BE2C (cell line): ENCODE measurements around the gene OLFM2.

Experiments used
- DNase-seq: peaks from one replicate; pipeline ENCODE4 v3.0.0-alpha.2; 2020
- H3K27me3 ChIP-seq: fragments of 250-450 bp; sonication (Bioruptor Pico); 2 replicates; pipeline ENCODE4 v1.5.1; 2020; ENCODE audit warnings: mild to moderate bottlenecking
- H3K36me3 ChIP-seq: fragments of 250-450 bp; sonication (Bioruptor Pico); 2 replicates; pipeline ENCODE4 v1.5.1; 2020; ENCODE audit warnings: mild to moderate bottlenecking
- H3K4me1 ChIP-seq: fragments of 250-450 bp; sonication (Bioruptor Pico); 2 replicates; pipeline ENCODE4 v1.5.1; 2020
- H3K4me3 ChIP-seq: 2 replicates; pipeline ENCODE4 v1.5.1; 2011; ENCODE audit warnings: low read depth, low read length
- H3K9me3 ChIP-seq: fragments of 250-450 bp; sonication (Bioruptor Pico); 2 replicates; pipeline ENCODE4 v1.5.1; 2020
- TF ChIP-seq, protein P1 (sequence below): IDR thresholded peaks from 2 replicates; pipeline ENCODE4 v1.5.1; 2012; ENCODE audit warnings: mild to moderate bottlenecking, low read depth, low read length

Gene OLFM2

DNA sequence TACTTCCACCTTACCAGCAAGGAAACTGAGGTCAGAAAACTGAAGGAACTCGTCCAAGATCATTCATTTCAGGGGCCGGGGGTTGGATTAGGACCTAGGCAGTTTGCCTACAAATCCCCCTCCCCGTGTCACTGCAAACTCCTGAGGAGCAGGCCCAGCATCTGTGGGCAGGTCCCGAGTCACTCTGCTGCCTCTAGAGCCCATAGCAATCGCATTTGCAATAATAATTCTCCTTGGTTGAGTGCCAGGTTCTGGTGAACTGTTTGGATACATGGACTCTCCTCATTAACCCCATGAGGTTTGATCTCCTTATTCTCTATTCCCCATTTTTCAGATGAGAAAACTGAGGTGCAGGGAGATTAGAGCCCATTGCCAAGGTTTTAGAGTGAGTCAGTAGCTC lies 100.3 kb downstream of the OLFM2 start:
- no peaks in the 10 kb centered on the region for H3K9me3 ChIP-seq
- no peak for DNase-seq
- H3K4me3 ChIP-seq: peak overlapping the region; percentile 92
- TF ChIP-seq, protein P1, sequence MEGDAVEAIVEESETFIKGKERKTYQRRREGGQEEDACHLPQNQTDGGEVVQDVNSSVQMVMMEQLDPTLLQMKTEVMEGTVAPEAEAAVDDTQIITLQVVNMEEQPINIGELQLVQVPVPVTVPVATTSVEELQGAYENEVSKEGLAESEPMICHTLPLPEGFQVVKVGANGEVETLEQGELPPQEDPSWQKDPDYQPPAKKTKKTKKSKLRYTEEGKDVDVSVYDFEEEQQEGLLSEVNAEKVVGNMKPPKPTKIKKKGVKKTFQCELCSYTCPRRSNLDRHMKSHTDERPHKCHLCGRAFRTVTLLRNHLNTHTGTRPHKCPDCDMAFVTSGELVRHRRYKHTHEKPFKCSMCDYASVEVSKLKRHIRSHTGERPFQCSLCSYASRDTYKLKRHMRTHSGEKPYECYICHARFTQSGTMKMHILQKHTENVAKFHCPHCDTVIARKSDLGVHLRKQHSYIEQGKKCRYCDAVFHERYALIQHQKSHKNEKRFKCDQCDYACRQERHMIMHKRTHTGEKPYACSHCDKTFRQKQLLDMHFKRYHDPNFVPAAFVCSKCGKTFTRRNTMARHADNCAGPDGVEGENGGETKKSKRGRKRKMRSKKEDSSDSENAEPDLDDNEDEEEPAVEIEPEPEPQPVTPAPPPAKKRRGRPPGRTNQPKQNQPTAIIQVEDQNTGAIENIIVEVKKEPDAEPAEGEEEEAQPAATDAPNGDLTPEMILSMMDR: no peak
- no peaks in the 10 kb centered on the region for H3K27me3 ChIP-seq
- H3K36me3 ChIP-seq: peaks cover 24% of the 10 kb centered on the region
- no peaks in the 10 kb centered on the region for H3K4me1 ChIP-seq

DNA sequence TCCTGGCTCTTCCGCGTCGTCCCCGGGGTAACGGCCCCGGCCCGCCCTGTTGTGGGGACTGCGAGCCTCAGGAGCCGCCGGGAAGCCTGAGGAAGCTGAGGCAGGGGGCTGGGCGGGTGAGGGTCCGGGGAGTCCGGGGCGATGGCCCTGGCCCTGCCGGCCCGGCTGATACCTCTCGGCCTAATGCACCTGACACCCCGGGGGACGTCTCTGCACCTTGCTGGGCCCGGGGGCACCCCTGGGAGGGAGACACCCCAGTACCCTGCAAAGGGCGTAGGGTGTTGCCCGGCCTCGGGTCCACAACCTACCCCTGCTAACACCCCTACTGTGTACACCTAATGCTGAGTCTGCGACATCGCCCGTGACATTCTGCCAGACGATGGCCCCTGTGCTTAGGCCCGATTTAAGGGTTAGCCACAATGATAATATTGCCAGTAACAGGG lies 100.8 kb downstream of the OLFM2 start:
- no peaks in the 10 kb centered on the region for H3K4me1 ChIP-seq
- TF ChIP-seq, protein P1: no peak
- H3K4me3 ChIP-seq: peak overlapping the region; percentile 92
- peaks cover 19% of the 10 kb centered on the region for H3K36me3 ChIP-seq
- no peaks in the 10 kb centered on the region for H3K9me3 ChIP-seq
- H3K27me3 ChIP-seq: no peaks in the 10 kb centered on the region
- no peak for DNase-seq

DNA sequence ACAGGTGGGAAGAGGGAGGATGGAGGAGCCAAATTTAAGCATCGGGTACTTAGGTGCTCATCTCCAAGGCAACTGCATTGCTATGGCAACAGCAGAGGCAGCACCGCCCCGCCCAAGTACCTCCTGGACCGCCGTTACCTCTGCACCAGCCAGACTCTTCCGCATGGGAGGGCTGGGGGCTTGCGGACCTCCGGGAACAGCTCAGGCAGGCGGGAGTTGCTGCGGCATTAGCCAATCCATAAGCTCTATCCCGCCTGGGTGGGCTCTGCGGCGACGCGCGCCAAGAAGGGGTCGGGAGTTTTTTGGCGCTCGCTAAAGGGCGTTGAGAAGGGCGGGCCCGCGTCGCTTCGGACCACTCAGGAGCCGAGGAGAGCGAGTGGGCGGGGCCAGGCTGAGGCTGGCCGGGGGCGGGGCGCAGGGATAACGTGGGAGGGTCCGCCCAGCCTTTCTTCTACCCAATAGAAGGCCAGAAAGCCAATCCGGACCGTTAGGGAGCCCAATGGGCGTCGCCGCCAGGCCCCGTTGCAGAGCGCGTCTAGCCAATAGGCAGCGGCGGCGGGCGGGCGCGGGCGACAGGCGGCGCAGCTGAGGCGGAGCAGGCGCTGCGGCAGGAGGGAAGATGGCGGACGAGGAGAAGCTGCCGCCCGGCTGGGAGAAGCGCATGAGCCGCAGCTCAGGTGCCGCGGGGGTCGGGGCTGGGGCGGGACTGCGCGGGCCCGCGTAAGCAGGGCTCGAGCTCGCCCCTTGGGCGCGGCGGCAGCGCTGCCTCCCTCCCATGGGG lies 101.4 kb downstream of the OLFM2 start, which contains the start of gene PIN1:
PIN1 (plus strand) TSS at position 593 of the 781 bp plus-strand sequence; CDS start at position 620, 27 bp downstream.
- H3K4me3 ChIP-seq: peak within 1 kb of the TSS; percentile 92
- H3K36me3 ChIP-seq: peaks cover 14% of the 10 kb centered on the region
- no peaks in the 10 kb centered on the region for H3K27me3 ChIP-seq
- H3K9me3 ChIP-seq: no peaks in the 10 kb centered on the region
- no peaks in the 10 kb centered on the region for H3K4me1 ChIP-seq
- TF ChIP-seq, protein P1: peak; percentile 43
- peak; percentile 99 for DNase-seq

DNA sequence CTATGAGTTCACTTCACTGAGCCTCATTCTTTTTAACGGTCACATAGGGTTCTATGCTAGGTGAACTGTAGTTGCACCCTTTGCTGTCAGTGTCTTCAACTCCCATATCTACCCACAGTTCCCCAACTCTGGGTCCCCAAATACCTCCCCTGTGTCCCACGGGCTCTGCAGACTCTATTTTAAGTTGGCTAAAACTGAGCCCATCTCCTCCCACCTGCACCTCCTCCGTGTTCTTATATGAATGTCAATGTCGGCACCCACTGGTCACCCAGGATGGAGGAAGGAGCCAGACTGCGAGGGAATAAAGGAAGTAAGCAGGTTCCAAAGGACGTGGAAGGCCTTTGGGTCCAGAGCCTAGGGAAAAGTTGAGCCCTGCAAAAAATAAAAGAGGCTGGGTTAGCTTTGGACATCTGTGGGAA lies 102.0 kb downstream of the OLFM2 start:
- Histone ChIP-seq H3K4me1 (no peaks in the 10 kb centered on the region), H3K9me3 (no peaks in the 10 kb centered on the region), H3K36me3 (peaks cover 15% of the 10 kb centered on the region), H3K27me3 (no peaks in the 10 kb centered on the region), H3K4me3 (peak overlapping the region; percentile 66)
- TF ChIP-seq, protein P1: no peak
- DNase-seq: no peak

DNA sequence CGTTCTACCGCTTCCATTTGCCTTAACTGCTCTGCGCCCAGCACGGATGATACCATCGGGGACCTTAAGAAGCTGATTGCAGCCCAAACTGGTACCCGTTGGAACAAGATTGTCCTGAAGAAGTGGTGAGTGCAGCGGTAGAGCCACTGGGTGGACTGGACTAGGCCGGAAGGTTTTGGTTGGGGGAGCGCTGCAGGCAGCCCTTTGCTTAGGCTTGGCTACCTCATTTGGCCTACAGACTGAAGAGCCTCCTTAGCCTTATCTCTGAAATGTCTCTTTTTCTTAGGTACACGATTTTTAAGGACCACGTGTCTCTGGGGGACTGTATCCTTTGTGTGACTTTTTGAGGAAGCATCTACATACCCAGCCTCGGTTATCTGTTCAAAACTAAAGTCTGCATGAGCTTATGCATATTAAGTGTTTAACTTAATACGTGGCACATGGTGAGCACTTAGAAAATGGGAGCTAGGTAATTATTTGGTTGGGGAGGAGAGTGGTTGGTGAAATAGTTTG lies 107.7 kb downstream of the OLFM2 start:
- no peak for DNase-seq

More for the DNA sequence above, 107.7 kb downstream of the OLFM2 start:
- Histone ChIP-seq H3K4me3 (peak overlapping the region; percentile 94), H3K9me3 (no peaks in the 10 kb centered on the region), H3K36me3 (peaks cover 5% of the 10 kb centered on the region; the same call in 1 of the 2 replicates), H3K4me1 (no peaks in the 10 kb centered on the region), H3K27me3 (no peaks in the 10 kb centered on the region)
- TF ChIP-seq, protein P1: no peak
